ENCODE results near the gene MTMR6.

DNA sequence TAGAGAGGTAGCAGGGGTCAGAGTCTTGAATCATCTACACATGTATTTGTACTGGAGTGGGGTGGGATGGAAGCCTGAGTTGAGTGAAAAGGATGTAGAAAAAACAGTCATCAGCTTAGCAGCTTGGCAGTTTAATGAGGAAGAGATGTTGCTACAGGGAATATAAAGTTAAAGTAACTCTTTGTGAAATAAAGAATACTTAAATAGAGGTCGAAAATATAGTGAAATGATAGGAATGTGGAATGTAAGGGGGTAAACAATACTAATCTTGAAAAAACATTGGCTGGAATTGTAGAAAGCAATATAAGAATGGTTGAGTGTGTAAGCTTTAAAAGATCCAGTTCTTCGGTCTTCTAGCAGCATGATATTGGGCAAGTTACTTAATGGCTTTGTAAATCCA lies 36.8 kb upstream of the MTMR6 start:
- TF ChIP-seq YY1 (IDR thresholded peaks at IDR 0.05; ENCODE audit: insufficient read depth, insufficient read length) (no peak), ZNF274 (IDR thresholded peaks at IDR 0.05; ENCODE audit: low read depth, low read length) (no peak), SUZ12 (IDR thresholded peaks at IDR 0.05; ENCODE audit: extremely low read depth, insufficient read depth, insufficient read length) (no peak)

All from NT2/D1 (cell line).